Gastroesophageal sphincter (tissue), 4 donors: ENCODE results near the gene ITGA7. TPM values are rescaled to one million over a fixed set of nuclear protein-coding genes. Genes with fewer than 3 reads are reported as not detected.
"Not testable (repeated sequence)": the region's sequence is repeated elsewhere in the genome, so short reads cannot be mapped to it uniquely, and the experiment has no call there.

Source experiments
- ATAC-seq: fragments of 150-250 bp; one replicate; pipeline ENCODE4 v1.9.1; 2016; ENCODE audit warnings: mild to moderate bottlenecking, moderate library complexity
- H3K27ac ChIP-seq, 4 donors: fragments of 200-600 bp; sonication (generic) in 3 of 4; 1 replicate in 3 of 4; 2 replicates in 1 of 4; pipeline ENCODE4 v1.5.1; 2016 to 2019
- H3K27me3 ChIP-seq: fragments of 200-600 bp; sonication (generic); one replicate; pipeline ENCODE4 v1.5.1; 2019
- H3K36me3 ChIP-seq, 2 donors: fragments of 200-600 bp; sonication (generic); one replicate each; pipeline ENCODE4 v1.5.1; 2019; ENCODE audit warnings: control low read depth in 1 of 2
- H3K4me1 ChIP-seq, 3 donors: fragments of 200-600 bp; sonication (generic); 1 replicate in 2 of 3; 2 replicates in 1 of 3; pipeline ENCODE4 v1.5.1; 2016 to 2019; ENCODE audit warnings: control low read depth in 2 of 3
- H3K4me3 ChIP-seq, 2 donors: fragments of 200-600 bp; sonication (generic); one replicate each; pipeline ENCODE4 v1.5.1; 2019; ENCODE audit warnings: mild to moderate bottlenecking in 1 of 2, moderate library complexity in 1 of 2
- H3K9me3 ChIP-seq, 3 donors: fragments of 200-600 bp; sonication (generic); one replicate each; pipeline ENCODE4 v1.5.1; 2017 to 2019; ENCODE audit warnings: control low read depth in 2 of 3
- EP300 ChIP-seq: sonication (generic); formaldehyde crosslinking; IDR thresholded peaks from one replicate; pipeline ENCODE4 v1.6.1; 2017; ENCODE audit warnings: antibody characterized with exemption, mild to moderate bottlenecking
- POLR2A ChIP-seq, 2 donors: fragments of 450-650 bp; IDR thresholded peaks; one replicate each; pipeline ENCODE4 v1.6.1; 2017; ENCODE audit warnings: antibody characterized with exemption in 2 of 2, mild to moderate bottlenecking in 2 of 2, moderate library complexity in 1 of 2
- POLR2AphosphoS5 ChIP-seq: sonication (generic); formaldehyde crosslinking; IDR thresholded peaks from one replicate; pipeline ENCODE4 v1.6.1; 2017; ENCODE audit warnings: antibody characterized with exemption
- WGBS, 2 donors: methylation state at CpG; one replicate each; pipeline ENCODE4 v1.1.5; 2018; ENCODE audit warnings: low coverage in 1 of 2; 5-methylcytosine and 5-hydroxymethylcytosine counted together
- total RNA-seq, 4 donors: library from RNA; depleted of rRNA; stranded (reverse); fragments of >200 nt; gene quantifications; one replicate each; pipeline ENCODE4 v1.1.0, GENCODE V29; 2016
- TF ChIP-seq, protein P1 (sequence below), 4 experiments: fragments of 200-600 bp in 2 of 4; fragments of 450-650 bp in 2 of 4; sonication (generic) in 1 of 4; IDR thresholded peaks; one replicate each; pipeline ENCODE4 v1.5.1; 2017 to 2019; ENCODE audit warnings: antibody characterized with exemption in 4 of 4, mild to moderate bottlenecking in 2 of 4, moderate library complexity in 2 of 4

The ITGA7 gene
- total RNA-seq, 4 donors from 2014 or later, result 143 to 260 (median 182) TPM

DNA sequence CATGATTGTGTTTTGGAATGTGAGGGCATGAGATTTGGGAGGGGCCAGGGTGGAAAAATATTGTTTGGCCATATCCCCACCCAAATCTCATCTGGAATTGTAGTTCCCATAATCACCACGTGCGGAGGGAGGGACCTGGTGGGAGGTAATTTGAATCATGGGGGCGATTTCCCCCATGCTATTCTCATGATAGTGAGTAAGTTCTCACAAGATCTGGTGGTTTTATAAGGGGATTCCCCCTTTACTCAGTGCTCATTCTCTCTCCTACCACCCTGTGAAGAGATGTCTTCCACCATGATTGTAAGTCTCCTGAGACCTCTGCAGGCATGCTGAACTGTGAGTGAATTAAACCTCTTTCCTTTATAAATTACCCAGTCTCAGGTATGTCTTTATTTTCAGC is 55.4 kb downstream of the ITGA7 start:
- Histone ChIP-seq H3K36me3 (no peaks in the 10 kb centered on the region), H3K4me1 (no peaks in the 10 kb centered on the region), H3K27ac (no peak overlapping the region), H3K9me3 (no peaks in the 10 kb centered on the region), H3K4me3 (no peak overlapping the region), H3K27me3 (no peaks in the 10 kb centered on the region)
- 70 to 77% methylated on average over 3 of the region's 3 CpGs for WGBS, 2 donors
- ATAC-seq, result no peak
- TF ChIP-seq EP300, result no peak
- no peak for TF ChIP-seq POLR2A (IDR thresholded peaks at IDR 0.05)
- TF ChIP-seq POLR2AphosphoS5, result no peak

DNA sequence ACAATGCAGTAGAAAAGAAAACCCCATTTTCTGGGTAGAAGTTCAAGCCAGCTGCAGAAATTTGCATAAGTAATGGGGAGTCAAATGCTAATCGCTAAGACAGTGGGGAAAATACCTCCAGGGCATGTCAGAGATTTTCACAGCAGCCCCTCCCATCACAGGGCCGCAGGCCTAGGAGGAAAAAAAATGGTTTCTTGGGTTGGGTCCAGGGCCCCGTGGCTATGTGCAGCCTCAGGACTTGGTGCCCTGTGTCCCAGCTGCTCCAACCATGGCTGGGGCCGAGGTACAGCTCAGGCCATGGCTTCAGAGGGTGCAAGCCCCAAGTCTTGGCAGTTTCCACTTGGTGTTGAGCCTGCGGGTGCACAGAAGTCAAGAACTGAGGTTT is 56.4 kb downstream of the ITGA7 start:
- no peak for ATAC-seq

DNA sequence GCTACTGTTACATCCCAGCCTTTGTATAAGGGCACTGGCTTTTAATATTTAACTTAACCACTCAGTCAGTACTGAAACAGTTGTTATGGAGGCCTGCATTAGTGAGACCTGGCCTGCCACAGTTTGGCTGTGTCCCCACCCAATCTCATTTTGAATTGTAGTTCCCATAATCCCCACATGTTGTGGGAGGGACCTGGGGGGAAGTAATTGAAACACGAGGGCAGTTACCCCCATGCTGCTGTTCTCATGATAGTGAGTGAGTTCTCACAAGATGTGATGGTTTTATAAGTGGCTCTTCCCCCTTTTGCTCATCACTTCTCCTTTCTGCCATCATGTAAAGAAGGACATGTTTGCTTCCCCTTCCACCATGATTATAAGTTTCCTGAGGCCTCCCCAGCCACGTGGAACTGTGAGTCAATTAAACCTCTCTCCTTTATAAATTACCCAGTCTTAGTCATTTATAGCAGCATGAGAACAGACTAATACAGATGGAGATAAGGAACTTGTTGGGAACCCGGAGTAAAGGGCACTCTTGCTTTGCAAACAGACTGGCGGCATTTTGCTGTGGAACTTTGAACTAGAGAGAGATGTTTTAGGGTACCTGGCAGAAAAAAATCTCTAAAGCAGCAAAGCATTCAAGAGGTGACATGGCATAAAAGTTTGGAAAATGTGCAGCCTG is 56.9 kb downstream of the ITGA7 start:
- 58 to 75% methylated on average over 4 of the region's 4 CpGs for WGBS, 2 donors
- H3K36me3 ChIP-seq, H3K4me1 ChIP-seq, H3K9me3 ChIP-seq, H3K27me3 ChIP-seq, H3K4me3 ChIP-seq, H3K27ac ChIP-seq, ATAC-seq: not testable (repeated sequence)

More for the DNA sequence above, 56.4 kb downstream of the ITGA7 start:
- WGBS, 2 donors, result 60% methylated on average over 1 of the region's 5 CpGs; no CpG with 5 or more reads in 1 of the 2 donors
- Histone ChIP-seq H3K27ac (no peak overlapping the region), H3K4me3 (no peak overlapping the region), H3K4me1 (peaks cover 0 to 4% (median 0%) of the 10 kb centered on the region in 3 donors), H3K27me3 (no peaks in the 10 kb centered on the region), H3K36me3 (no peaks in the 10 kb centered on the region), H3K9me3 (no peaks in the 10 kb centered on the region)
- TF ChIP-seq, protein P1, sequence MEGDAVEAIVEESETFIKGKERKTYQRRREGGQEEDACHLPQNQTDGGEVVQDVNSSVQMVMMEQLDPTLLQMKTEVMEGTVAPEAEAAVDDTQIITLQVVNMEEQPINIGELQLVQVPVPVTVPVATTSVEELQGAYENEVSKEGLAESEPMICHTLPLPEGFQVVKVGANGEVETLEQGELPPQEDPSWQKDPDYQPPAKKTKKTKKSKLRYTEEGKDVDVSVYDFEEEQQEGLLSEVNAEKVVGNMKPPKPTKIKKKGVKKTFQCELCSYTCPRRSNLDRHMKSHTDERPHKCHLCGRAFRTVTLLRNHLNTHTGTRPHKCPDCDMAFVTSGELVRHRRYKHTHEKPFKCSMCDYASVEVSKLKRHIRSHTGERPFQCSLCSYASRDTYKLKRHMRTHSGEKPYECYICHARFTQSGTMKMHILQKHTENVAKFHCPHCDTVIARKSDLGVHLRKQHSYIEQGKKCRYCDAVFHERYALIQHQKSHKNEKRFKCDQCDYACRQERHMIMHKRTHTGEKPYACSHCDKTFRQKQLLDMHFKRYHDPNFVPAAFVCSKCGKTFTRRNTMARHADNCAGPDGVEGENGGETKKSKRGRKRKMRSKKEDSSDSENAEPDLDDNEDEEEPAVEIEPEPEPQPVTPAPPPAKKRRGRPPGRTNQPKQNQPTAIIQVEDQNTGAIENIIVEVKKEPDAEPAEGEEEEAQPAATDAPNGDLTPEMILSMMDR (IDR thresholded peaks at IDR 0.05), result no peak
- TF ChIP-seq EP300 (no peak), POLR2A (IDR thresholded peaks at IDR 0.05) (no peak), POLR2AphosphoS5 (no peak)

DNA sequence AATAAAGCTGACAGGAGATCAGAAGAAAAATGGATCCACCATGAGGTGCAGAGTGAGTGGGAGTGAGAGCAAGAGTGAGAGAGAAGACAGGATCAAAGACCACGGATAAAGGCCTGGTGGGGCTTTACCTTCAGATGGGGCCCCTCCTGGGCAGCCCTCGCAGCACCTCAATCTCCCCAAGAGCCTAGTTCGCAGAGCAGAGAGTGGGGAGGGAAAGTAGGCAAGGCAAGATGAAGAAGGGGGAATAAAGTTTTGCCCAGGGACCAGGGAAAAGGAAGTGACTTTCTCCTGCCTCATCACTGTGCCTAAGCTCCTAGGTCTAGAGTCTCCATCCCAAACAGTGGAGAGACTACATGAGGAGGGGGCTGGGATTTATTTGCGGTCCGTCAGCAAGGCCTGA is 60.7 kb downstream of the ITGA7 start:
- H3K36me3 ChIP-seq, result no peaks in the 10 kb centered on the region
- peak overlapping the region in 3 of 4 donors; percentile 34 to 66 (median 37) for H3K27ac ChIP-seq
- WGBS, 2 donors, result 90 to 95% methylated on average over 4 of the region's 5 CpGs
- no peak for ATAC-seq
- no peaks in the 10 kb centered on the region for H3K27me3 ChIP-seq
- TF ChIP-seq POLR2A (IDR thresholded peaks at IDR 0.05) (no peak), POLR2AphosphoS5 (no peak), EP300 (no peak)
- TF ChIP-seq, protein P1 (IDR thresholded peaks at IDR 0.05), result no peak
- no peak overlapping the region for H3K4me3 ChIP-seq
- no peaks in the 10 kb centered on the region for H3K9me3 ChIP-seq
- H3K4me1 ChIP-seq, result peaks cover 0 to 7% (median 0%) of the 10 kb centered on the region in 3 donors

DNA sequence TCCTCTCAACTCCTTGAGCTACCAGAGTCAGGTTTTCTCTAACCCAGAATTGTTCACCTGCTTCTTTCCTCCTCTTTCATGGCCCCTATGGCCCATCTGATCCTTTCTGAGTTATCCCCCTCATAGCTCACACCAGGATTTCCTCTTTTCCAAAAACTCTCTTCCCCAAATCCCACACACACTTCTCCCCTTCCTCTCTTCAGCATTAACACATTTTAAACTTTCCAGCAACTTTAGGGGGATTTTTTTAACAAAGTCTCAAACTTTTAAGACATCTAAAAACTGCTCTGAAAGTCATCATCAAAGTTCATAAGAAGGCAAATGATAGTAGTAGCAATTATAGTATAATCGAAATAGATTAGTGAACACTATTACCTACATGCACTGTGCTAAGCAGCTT is 63.1 kb downstream of the ITGA7 start:
- Histone ChIP-seq H3K27me3 (no peaks in the 10 kb centered on the region), H3K36me3 (no peaks in the 10 kb centered on the region), H3K27ac (no peak overlapping the region), H3K4me1 (peaks cover 0 to 7% (median 0%) of the 10 kb centered on the region in 3 donors), H3K9me3 (no peaks in the 10 kb centered on the region), H3K4me3 (no peak overlapping the region)
- ATAC-seq, result no peak
- TF ChIP-seq POLR2A (IDR thresholded peaks at IDR 0.05) (no peak), EP300 (no peak), POLR2AphosphoS5 (no peak)
- TF ChIP-seq, protein P1 (IDR thresholded peaks at IDR 0.05), result no peak
- WGBS, 2 donors, result 76 to 100% methylated on average over 1 of the region's 1 CpG

DNA sequence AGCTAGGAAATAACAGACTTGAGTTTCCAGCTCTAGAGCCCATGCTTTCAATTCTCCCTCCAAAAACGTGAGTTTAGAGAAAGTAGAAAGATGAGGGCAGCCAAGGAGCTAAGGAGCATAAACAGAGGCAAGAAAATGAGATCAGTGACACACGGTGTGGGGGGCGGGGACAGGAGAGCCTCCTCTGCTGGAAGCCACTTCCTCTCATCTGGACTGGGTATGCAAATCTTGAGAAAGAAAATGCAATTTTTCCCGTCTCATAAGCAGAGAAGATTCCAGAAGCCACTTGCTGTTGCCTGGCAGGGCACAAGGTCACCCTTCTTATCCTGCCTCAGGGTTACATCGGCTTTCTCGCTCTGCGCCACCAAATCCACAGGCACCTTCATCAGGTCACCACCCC is 65.0 kb downstream of the ITGA7 start:
- TF ChIP-seq POLR2AphosphoS5 (no peak), EP300 (no peak), POLR2A (IDR thresholded peaks at IDR 0.05) (no peak)
- TF ChIP-seq, protein P1 (IDR thresholded peaks at IDR 0.05), result no peak
- WGBS, 2 donors, result 58 to 71% methylated on average over 6 of the region's 7 CpGs
- H3K4me3 ChIP-seq, result no peak overlapping the region
- ATAC-seq, result no peak
- H3K4me1 ChIP-seq, result peaks cover 0 to 7% (median 0%) of the 10 kb centered on the region in 3 donors
- no peaks in the 10 kb centered on the region for H3K36me3 ChIP-seq
- H3K27ac ChIP-seq, result no peak overlapping the region
- H3K27me3 ChIP-seq, result no peaks in the 10 kb centered on the region
- H3K9me3 ChIP-seq, result no peaks in the 10 kb centered on the region
